Activated naive CD4-positive, alpha-beta T cell treated with Interleukin-2 at 50 U/mL for 16 hours (primary cell): ENCODE results near the gene EIF4E1B.

ENCODE experiments used
- DNase-seq: peaks from one replicate; pipeline ENCODE4 v3.0.0-alpha.2; 2020

Gene EIF4E1B

DNA sequence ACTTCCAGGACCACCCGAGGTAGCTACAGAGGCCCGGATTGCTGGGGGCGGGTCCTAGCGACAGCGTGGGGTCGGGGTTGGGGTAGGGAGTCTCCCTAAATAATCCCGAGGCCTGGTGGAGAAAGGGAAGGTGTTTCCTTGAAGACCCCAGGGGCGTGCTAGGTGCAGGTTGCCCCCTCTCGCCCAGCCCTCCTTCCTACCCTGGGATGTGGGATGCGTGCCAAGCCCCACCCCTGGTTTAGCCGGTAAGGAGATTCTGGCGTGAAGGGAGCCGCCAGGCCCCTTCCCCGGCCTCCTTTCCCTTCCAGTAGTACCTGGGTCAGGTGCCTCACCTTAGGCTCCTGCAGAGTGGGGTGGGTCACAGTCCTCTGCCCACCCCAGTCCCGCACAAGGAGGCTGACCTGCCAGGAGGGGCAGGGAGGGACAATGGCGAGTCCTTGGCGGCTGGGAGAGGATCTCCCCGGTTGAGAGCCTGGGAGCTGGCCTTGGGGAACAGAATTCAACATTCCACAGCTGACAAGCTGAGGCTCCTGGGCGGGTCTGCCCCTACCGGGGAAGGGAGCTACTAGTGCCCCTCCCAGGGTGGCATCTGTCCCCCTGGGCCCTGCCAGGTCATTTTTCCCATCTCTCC, 17.5 kb downstream of the EIF4E1B start:
- peak; percentile 12 for DNase-seq

DNA sequence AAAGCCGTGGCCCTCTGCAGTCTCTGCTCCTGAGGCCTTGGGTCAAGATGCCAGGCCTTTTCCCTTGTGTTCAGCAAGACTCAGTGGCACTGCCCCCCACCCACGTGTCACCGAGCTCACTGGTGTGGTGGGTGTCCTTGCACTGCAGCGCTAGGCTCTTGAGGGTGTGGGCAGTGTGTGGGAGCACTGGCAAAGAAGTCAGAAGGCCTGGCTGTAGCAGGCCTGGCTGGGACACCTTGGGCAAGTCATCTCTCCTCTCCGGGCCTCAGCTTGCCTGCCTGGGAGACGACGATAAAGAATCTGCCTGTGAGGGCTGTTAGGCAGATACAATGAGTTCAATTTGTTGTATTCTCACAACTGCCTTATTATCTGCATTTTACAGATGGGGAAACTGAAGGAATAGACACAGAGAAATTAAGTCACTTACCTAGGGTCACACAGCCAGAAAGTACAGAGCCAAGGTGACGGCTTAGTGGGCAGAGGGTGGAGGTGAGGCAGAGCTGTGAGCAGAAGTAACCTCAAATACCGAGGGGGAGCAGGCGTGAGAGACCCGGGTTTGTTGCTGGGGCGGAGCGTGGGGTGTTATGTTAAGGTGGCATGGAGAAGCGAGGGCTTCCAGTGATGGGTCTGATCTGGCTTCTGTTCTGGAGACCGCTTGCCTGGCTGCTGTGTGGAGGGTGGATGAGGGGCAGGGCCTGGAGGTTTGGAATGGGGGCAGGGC, 18.2 kb downstream of the EIF4E1B start:
- peak; percentile 33 for DNase-seq

- no peak for DNase-seq
Measured at GRCh38 chr5:176650354-176650884, 19.9 kb downstream of the EIF4E1B start.

- DNase-seq: no peak
Measured at GRCh38 chr5:176651472-176651980, 21.1 kb downstream of the EIF4E1B start.

- no peak for DNase-seq
Measured at GRCh38 chr5:176652136-176652535, 21.7 kb downstream of the EIF4E1B start.

DNA sequence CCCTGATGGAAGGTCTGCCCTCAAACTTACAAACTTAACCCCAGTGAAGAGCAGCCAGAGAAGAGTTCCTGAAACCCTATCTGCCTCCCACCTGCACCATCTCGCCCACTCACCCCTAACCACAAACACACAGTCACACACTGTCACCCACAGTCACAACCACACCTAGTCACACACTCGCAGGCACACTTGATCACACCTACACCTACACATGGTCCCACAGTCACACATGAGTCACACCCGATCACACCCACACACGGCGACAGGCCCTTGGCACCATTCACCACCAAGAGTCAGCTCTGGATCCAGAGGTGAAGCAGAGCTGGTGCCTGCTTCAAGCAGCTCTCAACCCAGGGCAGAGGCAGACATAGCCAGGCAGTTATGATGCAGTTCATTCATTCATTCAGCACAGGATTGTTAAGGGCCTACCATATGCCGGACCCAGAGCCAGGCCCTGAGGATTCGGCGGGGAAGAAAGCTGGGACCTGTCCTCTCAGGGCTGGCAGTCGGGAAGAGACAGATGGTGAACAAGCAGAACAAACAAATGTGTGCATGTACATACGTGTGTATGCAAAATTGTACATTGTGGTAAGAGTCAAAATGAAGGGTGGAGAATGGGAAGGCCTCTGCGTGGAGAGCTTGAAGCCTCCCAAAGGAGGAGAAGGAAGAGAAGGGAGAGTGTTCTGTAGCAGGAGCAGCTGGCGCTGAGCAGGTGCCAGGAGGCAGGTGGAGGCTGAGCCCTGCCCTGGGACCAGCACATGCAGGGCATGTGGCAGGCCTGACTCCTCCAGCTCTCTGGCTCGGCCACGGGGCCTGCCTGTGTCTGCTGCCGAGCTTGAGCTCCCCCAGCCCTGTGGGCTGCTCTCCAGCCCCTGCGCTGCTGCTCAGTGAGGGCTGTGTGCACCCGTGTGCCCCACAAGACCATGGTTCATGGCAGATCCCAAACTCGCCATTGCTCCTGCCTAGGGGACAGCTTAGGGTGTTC, 23.2 kb downstream of the EIF4E1B start:
- DNase-seq: peak; percentile 91

DNA sequence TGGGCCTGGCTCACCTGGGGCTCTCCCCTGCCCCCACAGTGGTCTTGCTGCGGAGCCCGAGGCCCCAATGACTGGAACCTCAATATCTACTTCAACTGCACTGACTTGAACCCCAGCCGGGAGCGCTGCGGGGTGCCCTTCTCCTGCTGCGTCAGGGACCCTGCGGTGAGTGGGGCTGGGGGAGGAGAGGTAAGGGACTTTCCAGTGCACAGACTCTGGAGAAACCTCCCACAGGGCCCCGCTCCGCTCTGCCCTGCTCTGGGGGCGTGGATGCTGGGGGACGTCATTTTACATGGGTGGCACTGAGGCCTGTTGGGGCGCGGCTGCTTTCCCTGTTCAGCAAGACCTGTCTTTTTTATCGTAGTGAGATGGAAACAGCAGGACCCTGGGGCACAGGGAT, 24.4 kb downstream of the EIF4E1B start:
- peak; percentile 19 for DNase-seq

DNA sequence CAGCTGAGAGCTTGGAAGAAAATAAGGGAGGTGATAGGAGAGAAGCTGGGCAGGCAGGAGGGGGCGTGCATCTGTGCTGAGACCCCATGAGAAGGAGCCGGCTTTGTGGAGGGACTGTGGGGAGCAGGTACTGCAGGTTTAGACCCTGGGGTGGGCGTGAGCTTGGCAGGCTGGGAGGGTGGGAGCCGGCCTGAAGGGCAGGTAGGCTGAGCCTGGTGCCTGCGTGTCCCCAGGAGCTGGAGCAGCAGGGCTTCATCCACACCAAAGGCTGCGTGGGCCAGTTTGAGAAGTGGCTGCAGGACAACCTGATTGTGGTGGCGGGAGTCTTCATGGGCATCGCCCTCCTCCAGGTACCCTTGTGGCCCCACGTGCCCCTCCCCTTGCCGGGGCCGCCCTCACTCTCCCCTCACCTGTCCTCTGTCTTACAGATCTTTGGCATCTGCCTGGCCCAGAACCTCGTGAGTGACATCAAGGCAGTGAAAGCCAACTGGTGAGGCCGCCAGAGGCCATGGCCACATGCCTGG, 26.1 kb downstream of the EIF4E1B start:
- no peak for DNase-seq

DNA sequence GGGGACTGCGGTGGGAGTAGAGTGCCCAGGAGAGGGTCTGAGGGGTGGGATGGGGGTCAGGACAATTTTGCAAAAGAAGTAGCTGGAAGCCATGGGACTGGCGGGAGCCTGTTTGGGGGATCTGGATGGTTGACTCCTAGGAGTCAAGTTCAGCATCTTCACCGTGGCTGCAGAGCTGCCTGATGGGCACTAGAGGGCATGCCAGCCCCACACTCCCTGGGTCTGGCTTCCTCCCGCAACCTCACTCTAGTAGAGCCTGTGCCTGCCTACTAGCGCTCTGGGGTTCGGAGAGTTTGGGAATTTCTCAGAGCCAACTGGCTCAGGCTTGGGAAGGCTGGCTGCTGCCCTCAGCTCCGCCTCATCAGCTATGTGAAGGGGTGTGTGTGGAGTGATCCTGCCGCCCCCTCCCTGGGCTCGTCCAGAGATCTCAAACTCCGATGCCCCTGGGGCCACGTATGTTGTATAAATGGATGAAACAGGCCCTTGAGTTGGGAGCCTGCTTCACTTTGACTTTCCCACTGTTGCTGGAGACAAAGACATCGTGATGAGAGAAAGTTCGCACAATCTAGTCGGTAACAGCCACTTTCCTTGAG, 27.6 kb downstream of the EIF4E1B start:
- peak; percentile 71 for DNase-seq

DNA sequence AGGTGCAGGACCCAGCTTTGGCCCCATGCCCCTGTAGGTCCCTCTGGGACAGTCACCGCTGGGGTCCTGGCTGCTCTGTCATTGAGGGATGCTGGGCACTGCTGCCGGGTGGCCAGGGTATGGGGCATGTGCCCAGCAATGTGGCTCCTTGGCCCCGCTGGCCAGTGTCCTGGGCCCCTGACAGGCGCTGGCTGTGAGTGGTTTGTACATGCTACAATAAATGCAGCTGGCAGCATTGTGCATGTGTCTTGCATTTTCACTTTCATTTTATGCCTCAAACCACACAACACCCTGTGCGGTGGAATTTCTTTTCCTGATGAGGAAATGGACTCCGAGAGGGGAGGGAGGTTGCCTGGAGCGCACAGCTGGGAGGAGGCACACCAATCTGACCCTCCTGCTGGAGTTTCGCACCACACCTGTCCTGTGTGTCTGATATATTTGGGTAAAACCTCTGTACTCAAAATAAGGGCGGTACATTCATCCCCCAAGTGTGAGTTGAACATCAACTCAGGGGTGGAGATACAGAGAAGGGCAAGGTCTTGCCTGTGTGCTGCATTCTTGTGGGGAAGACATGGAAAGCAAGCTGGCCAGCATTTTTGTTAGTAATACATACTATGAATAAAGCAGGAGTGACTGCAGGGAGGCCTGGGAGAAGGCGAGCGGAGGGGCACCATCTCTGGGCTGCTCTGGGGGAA, 28.5 kb downstream of the EIF4E1B start:
- DNase-seq: peak; percentile 9

DNA sequence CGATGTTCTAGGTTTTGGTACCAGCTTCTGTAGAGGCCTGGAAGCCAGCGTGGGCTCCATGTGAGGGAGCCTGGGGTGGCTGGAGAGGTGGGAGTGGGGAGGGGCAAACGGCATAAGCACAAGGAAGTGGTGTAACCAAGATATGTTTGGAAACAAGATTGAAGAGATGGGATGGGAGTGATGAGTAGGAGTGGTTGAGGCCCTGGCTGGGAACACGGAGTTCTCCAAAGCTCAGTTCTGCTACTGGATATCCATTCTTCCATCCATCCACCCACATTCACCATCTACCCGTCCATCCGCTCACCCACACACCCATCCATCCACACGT, 29.0 kb downstream of the EIF4E1B start:
- DNase-seq: no peak

DNA sequence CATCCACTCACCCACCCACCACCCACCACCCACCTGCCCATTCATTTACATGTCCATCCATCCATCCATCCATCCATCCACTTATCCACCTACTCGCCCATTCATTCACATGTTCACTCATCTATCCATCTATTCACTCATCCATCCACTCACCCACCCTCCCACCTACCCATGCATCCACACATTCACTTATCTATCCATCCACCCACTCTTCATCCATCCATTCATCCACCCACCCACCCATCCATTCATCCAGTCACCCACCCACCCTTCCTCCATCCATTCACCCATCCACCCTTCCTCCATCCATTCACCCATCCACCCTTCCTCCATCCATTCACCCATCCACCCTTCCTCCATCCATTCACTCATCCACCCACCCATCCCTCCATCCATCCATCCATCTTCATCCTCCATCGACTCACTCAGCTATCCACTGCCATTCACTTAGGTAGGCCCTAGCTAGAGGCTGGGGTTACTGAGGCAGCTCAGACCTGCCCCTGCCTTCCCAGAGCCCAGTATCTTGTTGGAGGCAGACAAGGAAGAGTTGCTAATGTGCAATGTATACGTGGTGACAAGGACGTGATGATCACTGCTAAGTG, 29.5 kb downstream of the EIF4E1B start:
- DNase-seq: no peak

DNA sequence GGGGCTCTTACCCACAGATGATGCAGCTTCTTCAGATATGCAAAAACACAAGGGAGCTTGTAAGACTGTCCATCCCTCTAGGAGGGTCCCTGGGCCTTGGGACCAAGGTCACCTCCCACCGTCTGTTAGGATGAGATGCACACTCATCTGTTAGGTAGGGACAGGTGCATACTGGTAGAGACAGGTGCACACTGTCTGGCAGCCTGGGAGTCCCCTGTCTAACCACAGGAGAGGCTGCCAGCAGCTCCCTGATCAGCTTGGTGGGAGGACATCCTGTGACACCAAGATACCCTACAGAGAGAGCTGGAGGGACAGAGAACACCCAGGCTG, 30.0 kb downstream of the EIF4E1B start:
- no peak for DNase-seq

GRCh38 chr5:176660860-176661641, 30.6 kb downstream of the EIF4E1B start:
- peak; percentile 83 for DNase-seq

DNA sequence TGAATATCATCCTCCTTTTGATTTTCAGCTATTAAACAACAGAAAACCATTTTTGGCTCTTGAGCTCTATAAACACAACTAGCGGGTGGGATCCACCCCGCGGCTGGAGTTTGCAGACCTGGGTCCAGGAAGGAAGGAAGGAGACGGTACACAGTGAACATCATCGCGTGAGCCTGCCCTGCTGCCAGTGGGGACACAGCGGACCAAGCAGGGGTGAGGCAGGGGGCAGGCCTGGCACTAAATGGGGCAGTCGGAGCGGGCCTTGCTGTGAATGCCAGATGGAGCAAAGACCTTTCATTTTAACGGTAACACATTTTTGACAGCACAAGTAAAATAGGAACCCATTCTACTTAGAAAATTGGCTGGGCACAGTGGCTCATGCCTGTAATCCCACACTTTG, 31.2 kb downstream of the EIF4E1B start:
- no peak for DNase-seq

- DNase-seq: no peak
Measured at GRCh38 chr5:176662371-176663333, 32.2 kb downstream of the EIF4E1B start.

GRCh38 chr5:176663566-176663965, 33.1 kb downstream of the EIF4E1B start:
- DNase-seq: no peak

DNA sequence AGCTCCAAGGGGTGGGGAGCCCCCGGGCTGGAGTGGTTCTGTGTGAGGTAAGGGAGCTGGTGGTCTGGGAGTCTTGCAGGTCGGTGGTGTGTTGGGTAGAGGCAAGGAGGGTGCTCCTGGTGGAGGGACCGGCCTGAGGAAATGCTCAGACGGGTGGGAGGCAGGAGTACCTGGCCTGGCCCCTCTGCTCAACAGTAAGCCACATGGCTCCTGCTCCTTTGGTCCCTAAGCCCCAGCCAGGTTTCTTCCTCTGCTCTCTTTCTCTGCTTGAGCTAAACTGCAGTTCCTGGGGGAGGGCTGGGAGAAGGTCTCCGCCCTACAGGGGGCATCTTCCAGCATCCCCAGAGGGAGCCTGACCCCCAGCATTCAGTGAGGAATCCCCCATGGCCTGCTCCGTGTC, 34.0 kb downstream of the EIF4E1B start:
- DNase-seq: no peak

DNA sequence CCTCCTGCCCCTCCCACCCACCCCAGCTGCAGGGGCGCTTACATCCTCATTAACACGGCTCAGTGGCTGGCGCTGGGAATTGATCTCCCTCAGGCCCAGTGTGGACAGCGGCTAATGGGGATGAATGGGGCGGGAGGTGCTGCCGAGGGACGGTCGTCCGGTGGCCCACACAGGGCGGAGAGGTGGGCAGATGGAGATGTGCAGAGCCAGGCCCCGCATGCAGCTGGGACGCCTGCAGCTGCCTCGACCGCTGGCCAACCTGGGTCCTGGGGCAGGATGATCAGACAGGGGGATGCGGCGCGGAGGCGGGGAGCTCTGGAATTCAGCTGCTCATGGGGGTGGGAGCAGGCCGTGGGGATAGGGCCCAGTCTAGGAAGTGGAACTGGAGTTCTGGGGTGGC, 34.4 kb downstream of the EIF4E1B start:
- no peak for DNase-seq

- DNase-seq: no peak
Measured at GRCh38 chr5:176665517-176665916, 35.0 kb downstream of the EIF4E1B start.
